ENCODE results near the gene PACRG.

Gene PACRG

GRCh38 chr6:163152701-163153100 is 424.9 kb downstream of the PACRG start:
- Histone ChIP-seq H2AFZ (ENCODE audit: insufficient read depth, low read length, poor library complexity) (no peak overlapping the region), H3K4ac (ENCODE audit: low read depth, low read length) (no peak overlapping the region), H4K12ac (ENCODE audit: low read depth, low read length) (no peak overlapping the region), H3K36me3 (ENCODE audit: control insufficient read depth in 1 of 2, insufficient read depth in 2 of 2, low read length in 2 of 2) (no peaks in the 10 kb centered on the region), H4K8ac (ENCODE audit: low read depth, low read length) (no peak overlapping the region), H3K9me3 (ENCODE audit: insufficient read depth, low read depth, low read length) (peaks cover 2% of the 10 kb centered on the region), H3K79me1 (ENCODE audit: low read length) (no peaks in the 10 kb centered on the region), H3K14ac (ENCODE audit: low read length) (no peak overlapping the region), H2BK12ac (ENCODE audit: low read length) (no peak overlapping the region), H3K27ac (ENCODE audit: low read depth, low read length) (no peak overlapping the region), H3K9ac (ENCODE audit: low read length) (no peak overlapping the region), H2BK120ac (ENCODE audit: insufficient read depth, low read length, poor library complexity) (no peak overlapping the region), H3K4me2 (ENCODE audit: low read length) (no peak overlapping the region), H3K4me1 (ENCODE audit: control insufficient read depth in 1 of 2, insufficient read depth in 2 of 2, low read length in 2 of 2) (peaks cover 2% of the 10 kb centered on the region in 2 experiments), H2AK5ac (ENCODE audit: low read length) (no peak overlapping the region), H2BK5ac (ENCODE audit: low read depth, low read length, poor library complexity) (no peak overlapping the region), H3K79me2 (ENCODE audit: control insufficient read depth, insufficient read depth, low read length, poor library complexity) (peaks cover 1% of the 10 kb centered on the region), H4K91ac (ENCODE audit: low read depth, low read length) (no peak overlapping the region), H3K4me3 (ENCODE audit: low read depth, low read length) (no peak overlapping the region), H3K27me3 (ENCODE audit: insufficient read depth, low read length) (no peaks in the 10 kb centered on the region), H3K23ac (ENCODE audit: low read length) (no peak overlapping the region), H3K18ac (ENCODE audit: low read length) (no peak overlapping the region)
- DNase-seq: no peak
- WGBS (ENCODE audit: extremely low coverage, insufficient coverage, insufficient read length): no CpG with 5 or more reads among the region's 6 CpGs

- Histone ChIP-seq H3K4me3 (ENCODE audit: low read depth, low read length) (no peak overlapping the region), H2BK12ac (ENCODE audit: low read length) (no peak overlapping the region), H4K12ac (ENCODE audit: low read depth, low read length) (no peak overlapping the region), H3K4ac (ENCODE audit: low read depth, low read length) (no peak overlapping the region), H3K36me3 (ENCODE audit: control insufficient read depth in 1 of 2, insufficient read depth in 2 of 2, low read length in 2 of 2) (no peaks in the 10 kb centered on the region), H2BK5ac (ENCODE audit: low read depth, low read length, poor library complexity) (no peak overlapping the region), H4K8ac (ENCODE audit: low read depth, low read length) (no peak overlapping the region), H2AK5ac (ENCODE audit: low read length) (no peak overlapping the region), H3K9ac (ENCODE audit: low read length) (no peak overlapping the region), H3K79me2 (ENCODE audit: control insufficient read depth, insufficient read depth, low read length, poor library complexity) (no peaks in the 10 kb centered on the region), H3K4me2 (ENCODE audit: low read length) (no peak overlapping the region), H3K27me3 (ENCODE audit: insufficient read depth, low read length) (no peaks in the 10 kb centered on the region), H3K27ac (ENCODE audit: low read depth, low read length) (no peak overlapping the region), H2BK120ac (ENCODE audit: insufficient read depth, low read length, poor library complexity) (no peak overlapping the region), H4K91ac (ENCODE audit: low read depth, low read length) (no peak overlapping the region), H3K79me1 (ENCODE audit: low read length) (no peaks in the 10 kb centered on the region), H3K9me3 (ENCODE audit: insufficient read depth, low read depth, low read length) (peaks cover 2% of the 10 kb centered on the region), H3K23ac (ENCODE audit: low read length) (no peak overlapping the region), H3K4me1 (ENCODE audit: control insufficient read depth in 1 of 2, insufficient read depth in 2 of 2, low read length in 2 of 2) (no peaks in the 10 kb centered on the region), H3K18ac (ENCODE audit: low read length) (no peak overlapping the region), H3K14ac (ENCODE audit: low read length) (no peak overlapping the region), H2AFZ (ENCODE audit: insufficient read depth, low read length, poor library complexity) (no peak overlapping the region)
- no CpG with 5 or more reads among the region's 1 CpG for WGBS (ENCODE audit: extremely low coverage, insufficient coverage, insufficient read length)
- no peak for DNase-seq
These were observed 431.3 kb downstream of the PACRG start for GRCh38 chr6:163159110-163159509.

GRCh38 chr6:163159689-163160088 is 431.9 kb downstream of the PACRG start:
- Histone ChIP-seq H3K23ac (ENCODE audit: low read length) (no peak overlapping the region), H3K79me2 (ENCODE audit: control insufficient read depth, insufficient read depth, low read length, poor library complexity) (no peaks in the 10 kb centered on the region), H3K36me3 (ENCODE audit: control insufficient read depth in 1 of 2, insufficient read depth in 2 of 2, low read length in 2 of 2) (no peaks in the 10 kb centered on the region), H2AK5ac (ENCODE audit: low read length) (no peak overlapping the region), H3K27me3 (ENCODE audit: insufficient read depth, low read length) (no peaks in the 10 kb centered on the region), H4K12ac (ENCODE audit: low read depth, low read length) (no peak overlapping the region), H3K4me1 (ENCODE audit: control insufficient read depth in 1 of 2, insufficient read depth in 2 of 2, low read length in 2 of 2) (no peaks in the 10 kb centered on the region), H2BK120ac (ENCODE audit: insufficient read depth, low read length, poor library complexity) (no peak overlapping the region), H3K14ac (ENCODE audit: low read length) (no peak overlapping the region), H3K9ac (ENCODE audit: low read length) (no peak overlapping the region), H3K79me1 (ENCODE audit: low read length) (no peaks in the 10 kb centered on the region), H3K27ac (ENCODE audit: low read depth, low read length) (no peak overlapping the region), H4K8ac (ENCODE audit: low read depth, low read length) (no peak overlapping the region), H2BK12ac (ENCODE audit: low read length) (no peak overlapping the region), H2BK5ac (ENCODE audit: low read depth, low read length, poor library complexity) (no peak overlapping the region), H3K4ac (ENCODE audit: low read depth, low read length) (no peak overlapping the region), H3K4me2 (ENCODE audit: low read length) (no peak overlapping the region), H3K9me3 (ENCODE audit: insufficient read depth, low read depth, low read length) (peaks cover 2% of the 10 kb centered on the region), H2AFZ (ENCODE audit: insufficient read depth, low read length, poor library complexity) (no peak overlapping the region), H4K91ac (ENCODE audit: low read depth, low read length) (no peak overlapping the region), H3K18ac (ENCODE audit: low read length) (no peak overlapping the region), H3K4me3 (ENCODE audit: low read depth, low read length) (no peak overlapping the region)
- WGBS (ENCODE audit: extremely low coverage, insufficient coverage, insufficient read length): no CpG with 5 or more reads among the region's 10 CpGs
- no peak for DNase-seq

- no peak overlapping the region for H4K91ac ChIP-seq (ENCODE audit: low read depth, low read length)
- H3K9ac ChIP-seq (ENCODE audit: low read length): no peak overlapping the region
- no peaks in the 10 kb centered on the region for H3K79me2 ChIP-seq (ENCODE audit: control insufficient read depth, insufficient read depth, low read length, poor library complexity)
- H3K27ac ChIP-seq (ENCODE audit: low read depth, low read length): no peak overlapping the region
- no peak overlapping the region for H3K18ac ChIP-seq (ENCODE audit: low read length)
- no peak overlapping the region for H2AK5ac ChIP-seq (ENCODE audit: low read length)
- H3K4me1 ChIP-seq (ENCODE audit: control insufficient read depth in 1 of 2, insufficient read depth in 2 of 2, low read length in 2 of 2): no peaks in the 10 kb centered on the region
- H3K27me3 ChIP-seq (ENCODE audit: insufficient read depth, low read length): no peaks in the 10 kb centered on the region
- no peaks in the 10 kb centered on the region for H3K36me3 ChIP-seq (ENCODE audit: control insufficient read depth in 1 of 2, insufficient read depth in 2 of 2, low read length in 2 of 2)
- H3K23ac ChIP-seq (ENCODE audit: low read length): no peak overlapping the region
- H4K8ac ChIP-seq (ENCODE audit: low read depth, low read length): no peak overlapping the region
- DNase-seq: no peak
- no peak overlapping the region for H2BK12ac ChIP-seq (ENCODE audit: low read length)
- no peak overlapping the region for H3K4ac ChIP-seq (ENCODE audit: low read depth, low read length)
- H2BK5ac ChIP-seq (ENCODE audit: low read depth, low read length, poor library complexity): no peak overlapping the region
- H3K9me3 ChIP-seq (ENCODE audit: insufficient read depth, low read depth, low read length): peaks cover 2% of the 10 kb centered on the region
- no CpG with 5 or more reads among the region's 11 CpGs for WGBS (ENCODE audit: extremely low coverage, insufficient coverage, insufficient read length)
- no peak overlapping the region for H2BK120ac ChIP-seq (ENCODE audit: insufficient read depth, low read length, poor library complexity)
- no peak overlapping the region for H4K12ac ChIP-seq (ENCODE audit: low read depth, low read length)
- no peaks in the 10 kb centered on the region for H3K79me1 ChIP-seq (ENCODE audit: low read length)
- no peak overlapping the region for H2AFZ ChIP-seq (ENCODE audit: insufficient read depth, low read length, poor library complexity)
- no peak overlapping the region for H3K4me3 ChIP-seq (ENCODE audit: low read depth, low read length)
- no peak overlapping the region for H3K14ac ChIP-seq (ENCODE audit: low read length)
- H3K4me2 ChIP-seq (ENCODE audit: low read length): no peak overlapping the region
These were observed 434.5 kb downstream of the PACRG start for GRCh38 chr6:163162007-163162873.
